Measurements from ENCODE around the gene TRAF3IP3.

- TF ChIP-seq PBX3 (IDR thresholded peaks at IDR 0.05) (no peak), CTCF (IDR thresholded peaks at IDR 0.05) (no peak)
These were observed 10.2 kb downstream of the TRAF3IP3 start for GRCh38 chr1:209766051-209766450.

Data from SK-N-SH (cell line).